ENCODE data around the gene TSPAN14.

GRCh38 chr10:80581469-80581835 is 127.3 kb downstream of the TSPAN14 start:
- TF ChIP-seq POLR2A (IDR thresholded peaks at IDR 0.05) = no peak
- TF ChIP-seq, protein P1, sequence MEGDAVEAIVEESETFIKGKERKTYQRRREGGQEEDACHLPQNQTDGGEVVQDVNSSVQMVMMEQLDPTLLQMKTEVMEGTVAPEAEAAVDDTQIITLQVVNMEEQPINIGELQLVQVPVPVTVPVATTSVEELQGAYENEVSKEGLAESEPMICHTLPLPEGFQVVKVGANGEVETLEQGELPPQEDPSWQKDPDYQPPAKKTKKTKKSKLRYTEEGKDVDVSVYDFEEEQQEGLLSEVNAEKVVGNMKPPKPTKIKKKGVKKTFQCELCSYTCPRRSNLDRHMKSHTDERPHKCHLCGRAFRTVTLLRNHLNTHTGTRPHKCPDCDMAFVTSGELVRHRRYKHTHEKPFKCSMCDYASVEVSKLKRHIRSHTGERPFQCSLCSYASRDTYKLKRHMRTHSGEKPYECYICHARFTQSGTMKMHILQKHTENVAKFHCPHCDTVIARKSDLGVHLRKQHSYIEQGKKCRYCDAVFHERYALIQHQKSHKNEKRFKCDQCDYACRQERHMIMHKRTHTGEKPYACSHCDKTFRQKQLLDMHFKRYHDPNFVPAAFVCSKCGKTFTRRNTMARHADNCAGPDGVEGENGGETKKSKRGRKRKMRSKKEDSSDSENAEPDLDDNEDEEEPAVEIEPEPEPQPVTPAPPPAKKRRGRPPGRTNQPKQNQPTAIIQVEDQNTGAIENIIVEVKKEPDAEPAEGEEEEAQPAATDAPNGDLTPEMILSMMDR (IDR thresholded peaks at IDR 0.05) = no peak
